ENCODE measurements around the gene A1BG. TPM values are rescaled to one million over a fixed set of nuclear protein-coding genes. Genes with fewer than 3 reads are reported as not detected.

The A1BG gene
- total RNA-seq, 1 experiment from 2014 or later: 1.2 TPM

- ChIA-PET POLR2A (interaction anchor here (2.2 kb wide), 1 partner anchor 30 kb away, joined by 5 read pairs; the partner anchor contains the start of gene ZNF497), CTCF (no interaction called here), RAD21 (ENCODE audit: low non-redundant PET in 1 of 2, low total read pairs in 2 of 2, uncharacterized antibody in 2 of 2, unreplicated experiment in 2 of 2) (no interaction called here)
- Histone ChIP-seq H3K27me3 (ENCODE audit: insufficient read depth, low read length) (no peaks in the 10 kb centered on the region), H3K9me2 (ENCODE audit: insufficient read depth) (no peaks in the 10 kb centered on the region), H3K9me3 (ENCODE audit: control insufficient read depth in 1 of 2, insufficient read depth in 1 of 2, low read depth in 1 of 2, low read length in 2 of 2) (no peaks in the 10 kb centered on the region), H4K20me1 (ENCODE audit: insufficient read depth) (no peaks in the 10 kb centered on the region), H3K36me3 (ENCODE audit: control insufficient read depth in 1 of 2, insufficient read depth in 2 of 2, low read length in 2 of 2) (peaks cover 0 to 7% of the 10 kb centered on the region in 2 experiments; a peak in 1 of 4 replicates), H3K27ac (ENCODE audit: low read depth, low read length) (no peak overlapping the region), H3K9ac (ENCODE audit: low read length) (no peak overlapping the region), H2AFZ (ENCODE audit: low read depth, low read length, poor library complexity, severe bottlenecking) (no peak overlapping the region), H3K79me2 (ENCODE audit: insufficient read depth, low read length) (peaks cover 17% of the 10 kb centered on the region), H3K4me1 (ENCODE audit: control insufficient read depth in 1 of 2, insufficient read depth in 2 of 2, low read length in 2 of 2) (peaks cover 8 to 14% of the 10 kb centered on the region in 2 experiments; a peak in 3 of 4 replicates), H3K4me2 (ENCODE audit: low read length) (no peak overlapping the region), H3K4me3 (replicated peaks in 1 of 2; ENCODE audit: low read depth in 1 of 2, low read length in 2 of 2) (no peak overlapping the region)
- DNase-seq (ENCODE audit: low read depth, low spot score): no peak
- intact Hi-C loops (cut with micrococcal nuclease): no loop called here
- no peak for ATAC-seq
- TF ChIP-seq CTCF (IDR thresholded peaks at IDR 0.05 in 2 of 3, conservative IDR thresholded peaks at IDR 0.05 in 1 of 3; ENCODE audit: borderline replicate concordance in 1 of 3, insufficient read depth in 1 of 3, low read depth in 2 of 3, low read length in 2 of 3) (no peak), POLR2A (IDR thresholded peaks at IDR 0.05; ENCODE audit: borderline replicate concordance, extremely low read depth, insufficient read depth, insufficient read length) (no peak), RAD21 (IDR thresholded peaks at IDR 0.05; ENCODE audit: low read depth) (no peak), POLR2AphosphoS5 (IDR thresholded peaks at IDR 0.05; ENCODE audit: low read depth, low read length) (no peak), MAX (IDR thresholded peaks at IDR 0.05) (no peak), EZH2 (IDR thresholded peaks at IDR 0.05) (no peak), ZBTB33 (IDR thresholded peaks at IDR 0.05; ENCODE audit: extremely low read depth, insufficient replicate concordance, low read length) (no peak)
- no TSS peak for BruUV-seq (replicated peaks)
Measured at GRCh38 chr19:58332697-58333096, 20.6 kb downstream of the A1BG start.
